Measurements from ENCODE around the gene ATF6B.
"Not testable (repeated sequence)": the region's sequence is repeated elsewhere in the genome, so short reads cannot be mapped to it uniquely, and the experiment has no call there.

The ATF6B gene

GRCh38 chr6:32069460-32069859, 58.6 kb downstream of the ATF6B start:
- H3K27me3 ChIP-seq (ENCODE audit: insufficient read depth, low read length): no peaks in the 10 kb centered on the region
- no peak overlapping the region for H3K9ac ChIP-seq (ENCODE audit: low read depth, low read length)
- H3K36me3 ChIP-seq (ENCODE audit: insufficient read depth, low read depth, low read length): no peaks in the 10 kb centered on the region
- no peak overlapping the region for H3K4me3 ChIP-seq (ENCODE audit: low read length)
- no peaks in the 10 kb centered on the region for H3K9me3 ChIP-seq (ENCODE audit: insufficient read depth, low read depth, low read length)
- H3K27ac ChIP-seq (ENCODE audit: low read length): no peak overlapping the region
- peaks cover 3% of the 10 kb centered on the region; the same call in 1 of the 2 replicates for H3K4me1 ChIP-seq (ENCODE audit: insufficient read depth, low read length)

GRCh38 chr6:32068867-32069266, 59.2 kb downstream of the ATF6B start:
- H3K36me3 ChIP-seq (ENCODE audit: insufficient read depth, low read depth, low read length): no peaks in the 10 kb centered on the region
- H3K27ac ChIP-seq (ENCODE audit: low read length): no peak overlapping the region
- H3K4me3 ChIP-seq (ENCODE audit: low read length): no peak overlapping the region
- H3K9ac ChIP-seq (ENCODE audit: low read depth, low read length): no peak overlapping the region
- H3K9me3 ChIP-seq (ENCODE audit: insufficient read depth, low read depth, low read length): no peaks in the 10 kb centered on the region
- H3K4me1 ChIP-seq (ENCODE audit: insufficient read depth, low read length): peaks cover 3% of the 10 kb centered on the region; the same call in 1 of the 2 replicates
- H3K27me3 ChIP-seq (ENCODE audit: insufficient read depth, low read length): no peaks in the 10 kb centered on the region

- H3K27me3 ChIP-seq (ENCODE audit: insufficient read depth, low read length); H3K9me3 ChIP-seq (ENCODE audit: insufficient read depth, low read depth, low read length); H3K4me3 ChIP-seq (ENCODE audit: low read length); H3K4me1 ChIP-seq (ENCODE audit: insufficient read depth, low read length); H3K27ac ChIP-seq (ENCODE audit: low read length); H3K36me3 ChIP-seq (ENCODE audit: insufficient read depth, low read depth, low read length); H3K9ac ChIP-seq (ENCODE audit: low read depth, low read length): not testable (repeated sequence)
Measured at GRCh38 chr6:32068315-32068714, 59.7 kb downstream of the ATF6B start.

- H3K27me3 ChIP-seq (ENCODE audit: insufficient read depth, low read length); H3K4me1 ChIP-seq (ENCODE audit: insufficient read depth, low read length); H3K4me3 ChIP-seq (ENCODE audit: low read length); H3K27ac ChIP-seq (ENCODE audit: low read length); H3K9me3 ChIP-seq (ENCODE audit: insufficient read depth, low read depth, low read length); H3K9ac ChIP-seq (ENCODE audit: low read depth, low read length); H3K36me3 ChIP-seq (ENCODE audit: insufficient read depth, low read depth, low read length): not testable (repeated sequence)
Measured at GRCh38 chr6:32067521-32067920, 60.5 kb downstream of the ATF6B start.

Data from iPS-20b (cell line).